DMS 273 treated with DMSO at 0.1 percent for 48 hours (cell line): Measurements from ENCODE around the gene GALNT18.

Experiments
- DNase-seq: peaks from one replicate; lab custom pipeline; 2025; lab: John Stamatoyannopoulos, UW

GALNT18 gene

DNA sequence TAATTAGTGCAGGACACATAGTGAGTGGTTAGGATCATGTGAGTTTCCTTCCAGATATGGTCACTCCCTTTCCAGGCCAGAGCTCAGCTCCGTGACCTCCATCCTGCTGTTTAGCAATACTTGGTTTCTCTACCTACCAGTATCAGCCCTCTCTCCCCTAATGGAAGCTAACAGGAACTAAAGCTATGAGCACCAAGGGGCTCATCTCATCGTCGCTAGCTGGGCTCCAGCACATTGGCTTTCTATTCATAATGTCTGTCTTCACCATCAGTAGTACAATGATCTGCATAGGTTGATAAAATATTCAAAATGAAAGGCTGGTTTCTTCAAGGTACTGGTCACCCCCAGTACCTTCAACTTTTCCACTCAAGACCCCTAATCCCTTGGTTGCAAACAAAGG lies 2.4 kb upstream of the GALNT18 start:
- DNase-seq, result no peak

DNA sequence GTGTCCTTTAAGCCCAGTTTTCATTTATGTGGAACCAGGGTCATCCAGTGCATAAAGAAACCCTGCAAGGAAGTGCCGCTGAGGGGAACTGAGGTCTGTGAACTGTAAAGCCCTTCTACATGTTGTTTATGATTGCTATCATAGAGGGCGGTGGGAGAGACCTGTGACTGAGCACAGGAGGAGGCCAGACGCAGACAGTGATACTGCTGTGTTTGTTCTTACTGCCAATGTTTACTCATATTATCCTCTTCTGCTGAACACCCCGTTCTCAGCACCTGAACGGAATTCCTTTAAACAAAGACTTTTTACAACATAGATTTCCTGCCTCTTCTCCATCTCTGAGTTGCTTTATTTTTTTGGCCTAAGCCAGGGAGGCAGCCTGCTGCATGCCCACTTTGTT lies 967 bp upstream of the GALNT18 start:
- DNase-seq, result no peak

- no peak for DNase-seq
These were observed 518 bp upstream of the GALNT18 start for GRCh38 chr11:11622340-11622706.

DNA sequence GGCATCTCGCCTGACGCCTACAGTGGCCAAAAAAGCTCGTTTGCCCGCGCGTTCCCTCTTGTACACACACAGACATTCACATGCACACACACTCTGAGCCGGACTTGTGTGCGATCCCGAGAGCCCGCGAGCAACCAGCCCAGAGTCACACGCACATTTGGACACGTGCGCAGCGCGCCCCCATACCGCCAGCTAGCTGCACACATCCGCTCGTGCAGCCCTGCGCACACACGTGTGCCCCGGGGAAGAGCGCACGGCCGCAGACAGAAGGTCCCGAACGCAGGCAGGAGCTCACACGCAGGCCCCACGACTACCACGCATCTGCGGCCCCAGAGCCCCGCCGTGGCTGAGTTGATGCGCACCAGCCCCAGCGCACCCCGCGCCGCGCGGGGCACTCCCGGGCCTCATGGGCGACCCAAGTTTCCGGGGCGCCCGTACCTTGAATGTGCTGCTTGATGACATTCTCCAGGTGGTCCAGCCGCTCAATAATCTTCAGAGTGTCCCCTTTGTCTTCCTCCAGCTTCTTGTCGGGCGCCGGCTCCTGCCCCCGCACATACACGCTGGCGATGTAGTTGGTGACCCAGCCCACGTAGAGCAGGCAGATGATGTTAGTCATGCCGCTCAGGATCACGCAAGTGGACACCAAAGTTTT lies 758 bp downstream of the GALNT18 start:
- DNase-seq, result no peak

GRCh38 chr11:11620173-11620920 lies 1.5 kb downstream of the GALNT18 start:
- DNase-seq, result no peak

DNA sequence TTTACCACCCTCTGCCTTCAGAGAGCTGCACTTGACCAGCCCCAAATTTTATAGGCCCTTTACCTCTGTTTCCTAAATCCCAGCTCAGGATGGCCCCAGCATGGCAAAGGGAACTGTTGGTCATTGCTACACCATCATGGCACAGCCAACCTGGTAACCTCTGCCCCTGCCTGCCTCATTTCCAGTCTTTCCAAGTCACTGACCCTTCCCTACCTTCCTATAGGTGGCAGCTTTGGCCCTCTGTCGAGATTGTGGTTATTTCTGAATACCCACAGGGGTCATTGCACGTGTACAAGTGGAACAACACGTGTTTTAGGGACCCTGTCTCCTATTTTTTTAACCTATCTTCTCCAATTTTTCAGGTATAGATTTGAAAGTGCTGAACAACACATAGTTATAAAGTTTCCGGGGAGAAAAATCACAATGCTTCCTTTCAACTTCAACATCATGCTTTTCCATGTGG lies 2.8 kb downstream of the GALNT18 start:
- no peak for DNase-seq

- DNase-seq, result no peak
These were observed 6.7 kb downstream of the GALNT18 start for GRCh38 chr11:11615086-11615485.

GRCh38 chr11:11612439-11612838 lies 9.4 kb downstream of the GALNT18 start:
- DNase-seq, result no peak

DNA sequence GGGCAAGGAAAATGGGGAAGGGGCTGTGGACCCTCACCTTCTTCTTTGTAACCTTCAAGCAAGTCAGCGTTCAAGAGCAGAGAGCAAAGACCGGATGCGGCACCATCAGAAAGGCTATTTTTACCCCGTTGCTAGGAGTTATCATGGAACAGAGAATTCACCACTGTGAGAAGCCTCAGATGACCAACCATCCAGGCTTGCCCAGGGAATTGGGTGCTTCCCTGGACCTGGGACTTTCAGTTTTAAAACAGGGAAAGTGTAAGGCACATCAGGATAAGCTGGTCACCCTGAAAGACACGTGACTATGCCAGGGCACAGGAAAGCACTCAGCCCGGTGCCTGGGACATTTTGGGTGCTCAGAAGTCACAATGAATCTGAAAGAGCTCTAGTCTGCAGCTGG lies 10.4 kb downstream of the GALNT18 start:
- DNase-seq, result no peak

GRCh38 chr11:11608783-11609232 lies 13.0 kb downstream of the GALNT18 start:
- DNase-seq, result no peak

GRCh38 chr11:11607772-11608171 lies 14.0 kb downstream of the GALNT18 start:
- DNase-seq, result no peak

DNA sequence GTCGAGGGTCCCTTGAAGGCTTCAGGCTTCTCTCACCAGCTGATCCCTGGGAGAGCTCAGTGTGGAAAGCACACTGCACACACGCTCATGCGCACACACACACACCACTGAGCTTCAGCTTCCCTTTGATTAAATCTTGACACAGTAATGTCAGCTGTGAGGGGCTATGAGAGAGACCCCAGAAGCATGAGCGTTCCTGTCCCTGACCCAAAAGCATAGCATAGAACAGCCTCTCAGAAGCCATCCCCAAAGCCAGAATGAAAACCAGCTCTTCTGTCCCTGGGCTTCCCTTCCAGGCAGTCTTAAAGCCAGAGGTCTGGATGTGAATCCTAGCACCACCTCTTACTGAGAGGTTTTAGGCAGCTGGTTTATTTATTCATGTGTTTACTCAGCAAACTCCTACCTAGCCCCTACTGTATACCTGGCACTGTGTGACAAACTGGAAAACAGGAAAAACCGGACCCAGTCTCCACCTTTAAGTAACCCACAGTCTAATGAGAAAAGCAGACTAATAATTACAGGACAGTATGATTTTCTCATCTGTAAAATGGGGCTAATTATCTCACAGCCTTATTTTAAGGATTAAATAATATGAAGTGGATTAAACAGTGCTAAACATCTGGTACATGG lies 15.9 kb downstream of the GALNT18 start:
- DNase-seq, result no peak

DNA sequence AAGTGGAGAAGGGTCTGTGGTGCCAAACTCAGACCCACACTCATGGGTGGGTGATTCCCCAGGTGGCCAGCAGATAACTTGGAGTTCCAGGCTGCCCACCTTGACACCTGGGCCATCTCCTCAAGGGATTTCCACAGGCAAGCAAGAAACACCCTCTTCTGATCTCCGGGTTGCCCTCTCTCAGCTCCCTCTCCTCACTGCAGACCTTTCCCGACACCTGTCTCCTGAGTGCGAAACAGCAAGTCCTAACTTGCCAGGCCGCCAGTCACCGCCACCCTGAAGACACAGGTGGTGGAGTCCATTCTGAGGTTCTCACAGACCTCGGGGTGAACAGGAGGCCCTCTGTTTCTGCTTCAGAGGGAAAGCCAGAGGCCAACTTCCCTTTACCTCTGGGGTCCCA lies 16.6 kb downstream of the GALNT18 start:
- no peak for DNase-seq

- no peak for DNase-seq
These were observed 17.3 kb downstream of the GALNT18 start for GRCh38 chr11:11604370-11604990.

DNA sequence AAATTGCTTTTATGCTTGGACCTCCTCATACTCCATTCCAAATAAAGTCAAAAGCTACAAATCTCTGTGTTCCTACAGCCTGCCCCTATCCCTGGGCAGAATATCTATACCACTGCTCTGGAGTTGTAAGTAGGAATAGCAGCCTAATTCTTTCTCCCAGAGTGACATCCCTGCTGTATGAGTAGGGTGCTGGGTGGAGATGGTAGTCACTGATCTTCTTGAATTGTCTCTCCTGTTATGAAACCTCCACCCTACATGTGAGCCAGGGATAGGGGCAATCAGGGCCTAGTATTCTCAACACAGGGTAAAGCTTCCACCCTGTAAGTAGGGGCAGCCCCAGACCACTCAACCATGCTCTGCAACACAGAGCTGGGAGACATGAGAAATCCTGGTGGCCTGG lies 19.8 kb downstream of the GALNT18 start:
- no peak for DNase-seq

- DNase-seq, result no peak
These were observed 21.5 kb downstream of the GALNT18 start for GRCh38 chr11:11600288-11600687.

DNA sequence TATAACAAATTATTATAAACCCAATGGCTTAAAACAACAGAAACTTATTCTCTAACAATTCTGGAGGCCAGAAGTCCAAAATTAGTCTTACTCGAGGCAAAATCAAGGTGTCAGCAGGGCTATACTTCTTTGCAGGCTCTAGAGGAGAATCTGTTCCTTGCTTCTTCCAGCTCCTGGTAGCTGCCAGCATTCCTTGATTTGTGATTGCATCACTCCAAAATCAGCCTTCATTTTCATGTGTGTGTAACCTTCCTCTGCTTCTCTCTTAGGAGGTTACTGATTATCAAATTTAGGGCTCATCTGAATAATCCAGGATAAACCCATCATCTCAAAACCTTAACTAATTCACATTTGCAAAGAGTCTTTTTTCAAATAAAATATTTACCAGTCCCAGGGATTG lies 23.6 kb downstream of the GALNT18 start:
- DNase-seq, result no peak

DNA sequence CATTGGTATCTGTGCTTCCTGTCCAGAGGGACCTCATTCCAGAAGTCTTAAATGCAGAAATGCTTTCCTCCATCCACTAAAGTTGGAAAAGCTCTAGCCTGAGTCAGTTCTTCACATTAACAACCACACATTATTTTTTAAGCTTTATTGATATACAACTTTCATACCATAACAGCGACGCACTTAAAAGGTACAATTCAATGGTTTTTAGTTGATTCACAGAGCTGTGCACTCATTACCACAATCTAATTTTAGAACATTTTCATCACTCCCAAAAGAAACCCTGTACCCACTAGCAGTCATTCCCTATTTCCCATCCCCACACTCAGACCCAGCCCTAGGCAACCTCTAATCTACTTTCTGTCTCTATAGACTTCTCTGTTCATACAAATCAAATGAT lies 27.6 kb downstream of the GALNT18 start:
- no peak for DNase-seq

DNA sequence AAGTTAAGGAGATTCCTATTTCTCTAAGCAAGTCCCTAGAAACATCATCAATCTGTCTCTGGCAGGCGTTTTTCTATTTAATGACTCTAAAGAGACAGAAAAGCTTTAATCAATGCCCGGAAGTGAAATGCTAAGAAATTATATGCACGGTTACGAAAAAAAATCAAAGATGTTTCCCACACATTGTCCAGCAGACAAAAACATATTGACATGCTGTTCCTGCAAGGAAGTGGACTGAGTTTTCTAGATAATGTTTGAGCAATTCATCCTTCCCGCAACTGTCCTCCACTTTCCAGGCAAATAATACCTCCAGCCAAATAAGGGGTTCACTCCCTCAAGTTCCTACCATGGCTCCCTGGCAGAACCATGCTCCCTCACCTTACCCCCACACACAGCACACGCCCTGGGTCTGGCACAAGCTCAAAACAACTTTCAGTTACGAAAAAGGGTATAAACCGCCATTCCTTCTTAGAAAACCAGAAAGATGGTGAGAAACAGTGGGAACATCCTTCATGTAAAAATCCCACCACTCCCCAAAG lies 29.6 kb downstream of the GALNT18 start:
- no peak for DNase-seq

DNA sequence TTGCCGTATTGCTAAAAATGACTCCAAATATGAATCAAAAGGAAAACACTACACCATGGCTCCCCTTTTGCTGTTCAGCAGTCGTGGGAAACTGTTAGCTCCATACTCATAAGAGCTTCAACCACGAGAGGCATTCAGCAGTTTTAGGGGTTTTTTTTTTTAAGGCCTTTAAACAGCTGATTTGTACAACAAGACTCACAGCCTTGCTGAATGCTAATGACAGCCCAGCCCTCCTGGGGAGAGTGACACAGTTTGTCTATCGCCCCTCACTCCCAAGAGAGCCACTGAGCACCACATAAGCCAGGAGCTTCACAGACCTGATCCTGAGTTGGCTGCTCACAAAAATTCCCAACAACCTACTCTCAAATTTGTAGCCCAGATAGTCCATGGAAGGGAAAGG lies 32.4 kb downstream of the GALNT18 start:
- DNase-seq, result no peak

DNA sequence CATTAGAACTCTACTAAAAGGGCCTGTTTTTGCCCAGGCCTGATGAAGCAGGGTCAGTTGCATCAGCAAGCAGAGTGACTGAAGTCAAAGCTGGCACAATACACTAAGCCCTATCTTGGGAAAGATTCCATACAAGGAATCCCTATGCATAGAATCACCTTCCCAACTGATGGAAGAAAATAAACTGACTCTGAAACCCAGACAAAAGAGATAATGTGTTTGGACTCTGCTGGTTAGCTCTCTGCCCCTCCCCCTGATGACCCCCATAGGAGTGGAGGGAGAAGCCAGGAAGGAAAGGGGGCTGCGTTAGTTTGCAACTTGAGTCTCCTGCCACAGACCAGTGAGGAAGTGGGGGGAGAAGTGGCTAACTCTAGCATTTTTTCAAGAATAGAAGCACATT lies 32.9 kb downstream of the GALNT18 start:
- DNase-seq, result no peak

DNA sequence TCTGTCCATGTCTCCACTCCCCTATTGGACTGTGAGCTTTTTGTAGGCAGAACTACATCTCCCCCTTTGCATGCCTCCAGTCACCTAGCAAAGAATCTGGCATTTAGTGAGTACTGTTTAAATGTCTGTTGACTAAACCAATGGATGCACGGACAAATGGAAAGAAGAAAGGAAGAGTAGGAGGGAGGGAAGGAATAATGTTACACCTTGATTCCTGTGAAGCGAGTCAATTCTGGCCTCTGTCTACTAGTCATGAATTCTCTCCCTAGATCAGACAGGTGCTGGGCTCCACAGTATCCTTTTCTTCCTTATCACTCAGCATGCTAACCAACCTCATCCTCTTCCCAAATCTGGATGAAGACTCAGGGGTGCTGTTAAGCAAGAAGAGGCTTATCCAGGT lies 33.6 kb downstream of the GALNT18 start:
- DNase-seq, result no peak

DNA sequence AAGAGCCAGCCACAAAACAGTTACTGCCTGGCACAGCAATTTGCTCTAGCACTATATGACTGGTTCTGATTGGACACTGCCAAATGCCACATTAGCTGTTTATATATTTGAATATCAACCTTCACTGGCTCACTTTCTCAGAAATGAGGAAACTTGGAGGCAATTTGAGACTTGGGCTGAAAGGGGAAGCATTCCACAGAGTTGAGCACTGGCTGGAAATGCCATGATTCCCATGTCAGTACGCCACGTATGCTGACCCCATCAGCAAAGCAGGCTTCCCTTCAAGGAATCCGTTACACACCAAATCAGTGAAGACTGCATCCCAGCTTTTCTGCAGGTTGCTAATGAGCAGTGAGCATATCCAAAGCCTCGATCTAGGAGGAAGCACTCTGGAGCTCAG lies 34.7 kb downstream of the GALNT18 start:
- DNase-seq, result no peak
